Measurements from ENCODE around the gene SPEN. TPM values are rescaled to one million over a fixed set of nuclear protein-coding genes. Genes with fewer than 3 reads are reported as not detected.

SPEN gene
- total and polyA plus RNA-seq, 12 donors = 16.4 to 51.2 (median 30.7) TPM

DNA sequence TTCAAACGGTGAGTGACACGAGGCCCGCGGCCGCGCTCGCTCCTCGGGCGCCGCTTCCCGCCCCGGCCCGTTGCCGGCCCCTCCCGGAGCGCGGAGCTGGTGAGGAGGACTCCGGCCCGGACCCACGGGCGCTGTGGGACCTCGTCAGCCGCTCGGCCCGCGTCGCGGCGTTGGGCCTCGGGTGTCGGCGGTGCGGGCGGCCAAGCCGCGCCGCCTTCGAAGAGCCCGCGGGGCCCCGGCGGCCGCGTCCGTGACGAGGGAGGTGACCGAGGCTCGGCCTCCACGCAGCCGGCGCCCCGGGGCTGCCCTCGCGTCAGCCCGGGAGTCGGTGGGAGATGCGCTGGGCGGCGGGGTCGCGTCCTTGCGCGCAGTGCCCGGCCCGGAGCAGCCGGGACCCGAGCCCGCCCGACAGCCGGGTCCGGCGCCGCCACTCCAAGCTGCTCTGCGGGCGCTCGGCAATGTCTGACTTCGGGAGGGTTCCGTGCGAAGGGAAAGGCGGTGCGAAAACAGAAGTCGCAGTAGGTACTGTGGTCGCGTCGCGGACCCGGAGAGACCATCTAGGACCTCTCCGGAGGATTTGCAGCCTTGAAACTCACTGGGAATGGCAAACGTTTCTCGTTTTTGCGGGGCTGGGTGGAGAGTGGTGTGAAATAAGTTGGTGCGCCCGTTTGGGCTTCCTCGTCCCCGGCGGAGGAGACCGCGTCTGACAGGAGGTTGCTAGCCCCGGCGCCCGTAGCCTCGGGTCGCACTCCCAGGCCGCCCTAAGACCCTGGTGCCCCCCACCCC, 829 bp downstream of the SPEN start:
- peak overlapping the region; percentile 69 to 96 (median 87) for H3K4me3 ChIP-seq
- H3K4me1 ChIP-seq (replicated peaks in 1 of 2) = peaks cover 20 to 52% of the 10 kb centered on the region in 2 donors
- H3K27ac ChIP-seq = peak overlapping the region; percentile 91 to 99 (median 98)
- peak in 6 of 7 donors; percentile 38 to 65 (median 48) for DNase-seq
- 0 to 1% (median 0%) methylated on average over 24 to 104 of the region's 104 CpGs for WGBS, 4 donors
- no peaks in the 10 kb centered on the region for H3K36me3 ChIP-seq (replicated peaks in 1 of 2)
- H3K27me3 ChIP-seq = no peaks in the 10 kb centered on the region
- intact Hi-C loops (cut with DNase I) = no loop called here
- TF ChIP-seq, protein P1, sequence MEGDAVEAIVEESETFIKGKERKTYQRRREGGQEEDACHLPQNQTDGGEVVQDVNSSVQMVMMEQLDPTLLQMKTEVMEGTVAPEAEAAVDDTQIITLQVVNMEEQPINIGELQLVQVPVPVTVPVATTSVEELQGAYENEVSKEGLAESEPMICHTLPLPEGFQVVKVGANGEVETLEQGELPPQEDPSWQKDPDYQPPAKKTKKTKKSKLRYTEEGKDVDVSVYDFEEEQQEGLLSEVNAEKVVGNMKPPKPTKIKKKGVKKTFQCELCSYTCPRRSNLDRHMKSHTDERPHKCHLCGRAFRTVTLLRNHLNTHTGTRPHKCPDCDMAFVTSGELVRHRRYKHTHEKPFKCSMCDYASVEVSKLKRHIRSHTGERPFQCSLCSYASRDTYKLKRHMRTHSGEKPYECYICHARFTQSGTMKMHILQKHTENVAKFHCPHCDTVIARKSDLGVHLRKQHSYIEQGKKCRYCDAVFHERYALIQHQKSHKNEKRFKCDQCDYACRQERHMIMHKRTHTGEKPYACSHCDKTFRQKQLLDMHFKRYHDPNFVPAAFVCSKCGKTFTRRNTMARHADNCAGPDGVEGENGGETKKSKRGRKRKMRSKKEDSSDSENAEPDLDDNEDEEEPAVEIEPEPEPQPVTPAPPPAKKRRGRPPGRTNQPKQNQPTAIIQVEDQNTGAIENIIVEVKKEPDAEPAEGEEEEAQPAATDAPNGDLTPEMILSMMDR (IDR thresholded peaks at IDR 0.05) = no peak
- TF ChIP-seq POLR2A (IDR thresholded peaks at IDR 0.05) = peak in 1 of 2 donors; percentile 46
- H3K9me3 ChIP-seq (replicated peaks in 1 of 3) = no peaks in the 10 kb centered on the region

DNA sequence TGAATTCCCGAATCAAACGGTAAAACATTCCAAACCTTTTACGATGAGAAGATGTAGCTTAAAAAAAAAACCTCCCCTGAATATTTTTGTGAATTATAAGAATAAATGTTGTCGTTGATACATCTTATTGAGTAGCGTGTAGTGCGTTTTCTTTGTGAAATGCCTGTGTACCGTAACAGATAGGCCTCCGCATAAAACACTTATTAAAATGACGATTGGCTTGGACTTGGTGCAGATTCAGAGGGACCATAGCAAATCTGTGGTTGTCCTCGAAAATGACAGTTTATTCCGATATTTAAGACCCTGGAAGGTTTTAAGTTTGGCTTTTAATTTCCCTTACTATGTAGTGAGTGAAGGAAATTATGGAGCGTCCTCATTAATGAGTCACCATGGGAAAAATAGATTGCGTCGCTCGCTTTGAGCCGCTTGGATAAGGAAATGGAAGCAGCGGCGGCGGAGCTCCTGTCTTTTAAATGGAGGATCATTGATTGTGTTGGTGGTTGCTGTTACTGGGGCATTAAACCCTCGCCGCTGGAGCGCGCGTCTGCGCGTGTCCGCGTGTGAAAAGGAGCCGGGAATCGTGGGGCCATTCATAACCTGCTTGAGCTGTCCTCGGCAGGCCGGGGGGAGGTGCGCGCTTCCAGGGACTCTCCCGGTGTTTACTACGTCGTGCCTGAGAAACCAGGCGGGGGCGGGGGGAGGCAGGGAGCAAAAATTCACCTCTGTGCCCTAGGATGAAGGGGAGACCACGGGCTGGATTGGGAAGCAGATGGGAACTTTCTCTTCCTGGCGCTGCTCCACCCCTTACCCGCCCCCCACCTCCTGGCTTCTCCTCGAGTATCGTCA, 1.6 kb downstream of the SPEN start:
- 0 to 1% (median 0%) methylated on average over 37 to 44 of the region's 44 CpGs for WGBS, 4 donors
- no peaks in the 10 kb centered on the region for H3K27me3 ChIP-seq
- intact Hi-C loops (cut with DNase I) = no loop called here
- H3K27ac ChIP-seq = peak overlapping the region; percentile 91 to 99 (median 98)
- no peaks in the 10 kb centered on the region for H3K9me3 ChIP-seq (replicated peaks in 1 of 3)
- H3K4me3 ChIP-seq = peak overlapping the region; percentile 69 to 96 (median 87)
- H3K4me1 ChIP-seq (replicated peaks in 1 of 2) = peaks cover 20 to 48% of the 10 kb centered on the region in 2 donors
- TF ChIP-seq, protein P1 (IDR thresholded peaks at IDR 0.05) = peak in 1 of 6 experiments; percentile 6
- TF ChIP-seq POLR2A (IDR thresholded peaks at IDR 0.05) = peak; percentile 70 to 82
- H3K36me3 ChIP-seq (replicated peaks in 1 of 2) = no peaks in the 10 kb centered on the region
- peak; percentile 83 to 96 (median 88) for DNase-seq

DNA sequence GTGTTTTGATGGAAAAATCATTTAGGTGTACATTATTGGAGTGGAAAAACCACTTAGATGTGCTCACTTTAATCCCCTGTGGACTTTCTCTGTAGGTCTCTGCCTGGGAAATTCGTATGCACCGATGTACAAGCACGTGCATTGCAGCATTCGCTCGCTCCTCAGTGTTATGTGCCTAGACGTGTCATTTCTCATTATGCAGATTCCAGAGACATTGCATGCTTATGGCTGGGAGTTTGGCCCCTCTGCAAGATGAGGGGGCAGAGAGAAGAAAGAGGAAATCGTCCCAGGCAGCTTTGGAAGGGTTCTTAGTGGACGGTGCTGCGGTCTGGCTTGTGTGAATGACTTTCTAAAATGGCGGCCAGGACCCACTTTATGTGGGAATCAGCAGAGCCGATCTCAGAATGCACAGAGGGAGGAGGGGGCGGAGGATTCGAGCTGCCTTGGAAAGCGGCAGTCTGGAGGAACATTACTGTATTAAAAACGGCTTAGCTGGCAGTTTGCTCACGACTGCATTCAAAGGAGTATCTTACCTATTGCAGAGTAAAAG, 2.3 kb downstream of the SPEN start:
- TF ChIP-seq, protein P1 (IDR thresholded peaks at IDR 0.05) = peak in 1 of 6 experiments; percentile 2
- no peak for TF ChIP-seq POLR2A (IDR thresholded peaks at IDR 0.05)
- Histone ChIP-seq H3K9me3 (replicated peaks in 1 of 3) (no peaks in the 10 kb centered on the region), H3K27me3 (no peaks in the 10 kb centered on the region), H3K4me1 (replicated peaks in 1 of 2) (peaks cover 20 to 47% of the 10 kb centered on the region in 2 donors), H3K4me3 (peak overlapping the region in 3 of 4 donors; percentile 83 to 96 (median 91)), H3K27ac (peak overlapping the region; percentile 91 to 99 (median 98)), H3K36me3 (replicated peaks in 1 of 2) (no peaks in the 10 kb centered on the region)
- intact Hi-C loops (cut with DNase I) = no loop called here
- DNase-seq = peak; percentile 45 to 69 (median 55)
- 0 to 1% (median 1%) methylated on average over 16 of the region's 16 CpGs for WGBS, 4 donors
